ENCODE measurements around the gene STK17A. TPM values are rescaled to one million over a fixed set of nuclear protein-coding genes. Genes with fewer than 3 reads are reported as not detected.
A peak's percentile ranks its signal among the peaks of the same experiment; 100 is the strongest.
"Not testable (repeated sequence)": the region's sequence is repeated elsewhere in the genome, so short reads cannot be mapped to it uniquely, and the experiment has no call there.

The STK17A gene
- total RNA-seq, 6 donors from 2014 or later = 18.2 to 78.0 (median 38.6) TPM

DNA sequence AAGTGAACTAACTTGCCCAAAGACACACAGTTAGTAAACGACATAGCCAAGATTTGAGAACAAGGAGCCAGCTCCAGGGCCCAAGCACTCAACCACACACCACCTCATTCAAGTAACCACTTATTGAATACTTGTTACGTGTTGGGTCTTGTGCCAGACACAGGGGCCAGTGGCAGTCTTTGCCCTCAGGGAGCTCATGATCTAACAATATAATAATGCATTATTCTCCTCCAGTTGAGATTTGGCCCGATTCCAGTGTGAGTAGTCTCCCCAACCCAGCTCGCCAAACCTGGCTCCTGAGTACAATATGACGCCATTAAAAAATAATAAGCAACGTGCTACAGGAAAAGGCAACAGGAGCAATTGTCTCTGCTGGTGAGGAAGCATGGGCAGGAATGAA is 14.4 kb upstream of the STK17A start:
- no peak for TF ChIP-seq CTCF (IDR thresholded peaks at IDR 0.05)
- TF ChIP-seq POLR2A (IDR thresholded peaks at IDR 0.05) = no peak
- TF ChIP-seq POLR2AphosphoS5 (IDR thresholded peaks at IDR 0.05) = no peak
- TF ChIP-seq EP300 (IDR thresholded peaks at IDR 0.05) = no peak
- no peak for ATAC-seq (ENCODE audit: low FRiP score in 2 of 2)
- Histone ChIP-seq H3K4me1 (no peaks in the 10 kb centered on the region), H3K27me3 (no peaks in the 10 kb centered on the region), H3K9me3 (no peaks in the 10 kb centered on the region), H3K4me3 (no peak overlapping the region), H3K36me3 (no peaks in the 10 kb centered on the region), H3K27ac (no peak overlapping the region)
- WGBS, 2 donors = 70 to 76% methylated on average over 6 of the region's 6 CpGs
- no peak for DNase-seq

- no peak for ATAC-seq (ENCODE audit: low FRiP score in 2 of 2)
- no peak for TF ChIP-seq CTCF (IDR thresholded peaks at IDR 0.05)
- no peak for TF ChIP-seq EP300 (IDR thresholded peaks at IDR 0.05)
- TF ChIP-seq POLR2A (IDR thresholded peaks at IDR 0.05) = no peak
- no peak for TF ChIP-seq POLR2AphosphoS5 (IDR thresholded peaks at IDR 0.05)
- WGBS, 2 donors = 78 to 88% methylated on average over 4 of the region's 4 CpGs
- H3K4me1 ChIP-seq = no peaks in the 10 kb centered on the region
- DNase-seq = no peak
- H3K27me3 ChIP-seq = no peaks in the 10 kb centered on the region
- H3K9me3 ChIP-seq = no peaks in the 10 kb centered on the region
- no peak overlapping the region for H3K27ac ChIP-seq
- no peaks in the 10 kb centered on the region for H3K36me3 ChIP-seq
- no peak overlapping the region for H3K4me3 ChIP-seq
Observed at GRCh38 chr7:43569424-43569823, 13.5 kb upstream of the STK17A start.

- H3K27me3 ChIP-seq = no peaks in the 10 kb centered on the region
- ATAC-seq (ENCODE audit: low FRiP score in 2 of 2) (no peak), DNase-seq (no peak)
- H3K4me1 ChIP-seq = no peaks in the 10 kb centered on the region
- TF ChIP-seq POLR2A (IDR thresholded peaks at IDR 0.05) (no peak), EP300 (IDR thresholded peaks at IDR 0.05) (no peak), POLR2AphosphoS5 (IDR thresholded peaks at IDR 0.05) (no peak), CTCF (IDR thresholded peaks at IDR 0.05) (no peak)
- 77 to 90% methylated on average over 4 of the region's 4 CpGs for WGBS, 2 donors
- no peak overlapping the region for H3K27ac ChIP-seq
- no peaks in the 10 kb centered on the region for H3K9me3 ChIP-seq
- H3K36me3 ChIP-seq = no peaks in the 10 kb centered on the region
- no peak overlapping the region for H3K4me3 ChIP-seq
Observed at GRCh38 chr7:43570688-43571365, 12.1 kb upstream of the STK17A start.

- no peak overlapping the region for H3K4me3 ChIP-seq
- no peaks in the 10 kb centered on the region for H3K27me3 ChIP-seq
- TF ChIP-seq POLR2AphosphoS5 (IDR thresholded peaks at IDR 0.05) (peak; percentile 62 to 63), CTCF (IDR thresholded peaks at IDR 0.05) (no peak)
- no peaks in the 10 kb centered on the region for H3K9me3 ChIP-seq
- peak; percentile 87 to 97 for ATAC-seq (ENCODE audit: low FRiP score in 2 of 2)
- no peaks in the 10 kb centered on the region for H3K4me1 ChIP-seq
- peak in 1 of 2 donors; percentile 70 for DNase-seq
- H3K36me3 ChIP-seq = no peaks in the 10 kb centered on the region
- WGBS, 2 donors = 25 to 40% methylated on average over 1 of the region's 1 CpG
- no peak overlapping the region for H3K27ac ChIP-seq
Observed at GRCh38 chr7:43572516-43573049, 10.3 kb upstream of the STK17A start.

GRCh38 chr7:43573832-43574231 is 9.1 kb upstream of the STK17A start:
- not testable (repeated sequence) for H3K36me3 ChIP-seq; H3K9me3 ChIP-seq; H3K27ac ChIP-seq; DNase-seq; H3K4me1 ChIP-seq; H3K4me3 ChIP-seq; H3K27me3 ChIP-seq; ATAC-seq (ENCODE audit: low FRiP score in 2 of 2)
- WGBS, 2 donors = 86 to 93% methylated on average over 2 of the region's 2 CpGs

Data from upper lobe of left lung (tissue), 6 donors.